HepG2 (cell line): ENCODE data around the gene BSN. TPM values are rescaled to one million over a fixed set of nuclear protein-coding genes. Genes with fewer than 3 reads are reported as not detected.

ENCODE experiments used
- CBX5 ChIP-seq: sonication (generic); formaldehyde crosslinking; IDR thresholded peaks from 2 replicates; pipeline ENCODE4 v1.4.0; 2020; ENCODE audit warnings: missing genetic modification reagents, borderline replicate concordance
- CREB1 ChIP-seq, 2 experiments: fragments of 450-650 bp in 1 of 2; IDR thresholded peaks; 2 replicates each; pipeline ENCODE4 v1.6.1; 2016 to 2017; ENCODE audit warnings: control low read depth in 1 of 2, mild to moderate bottlenecking in 1 of 2, missing compliant biosample characterization in 1 of 2, missing genetic modification characterization in 1 of 2
- ESRRA ChIP-seq: sonication (generic); formaldehyde crosslinking; IDR thresholded peaks from 2 replicates; pipeline ENCODE4 v1.5.1; 2020; ENCODE audit warnings: mild to moderate bottlenecking, low read depth, missing genetic modification reagents
- GABPA ChIP-seq, 2 experiments: IDR thresholded peaks; 2 replicates each; pipeline ENCODE4 v1.6.1; 2011 to 2016; ENCODE audit warnings: low read depth in 2 of 2, low read length in 1 of 2, missing biosample characterization in 1 of 2, missing genetic modification characterization in 1 of 2
- GATAD1 ChIP-seq: IDR thresholded peaks from 2 replicates; pipeline ENCODE4 v1.6.1; 2016; ENCODE audit warnings: missing genetic modification reagents, missing compliant biosample characterization
- HNF4G ChIP-seq, 2 experiments: sonication (generic) in 1 of 2; formaldehyde crosslinking in 1 of 2; IDR thresholded peaks; 2 replicates each; pipeline versions ENCODE4 v1.4.0 to v1.6.1; 2011 to 2020; ENCODE audit warnings: borderline replicate concordance in 2 of 2, low read depth in 2 of 2, mild to moderate bottlenecking in 2 of 2, low read length in 1 of 2, missing genetic modification reagents in 1 of 2, moderate library complexity in 1 of 2
- KLF6 ChIP-seq: IDR thresholded peaks from 2 replicates; pipeline ENCODE4 v1.8.0; 2016; ENCODE audit warnings: missing biosample characterization, missing genetic modification reagents
- MAF1 ChIP-seq: sonication (generic); formaldehyde crosslinking; IDR thresholded peaks from 2 replicates; pipeline ENCODE4 v1.5.0; 2020; ENCODE audit warnings: missing genetic modification reagents, borderline replicate concordance
- NCOR1 ChIP-seq: fragments of 200-600 bp; sonication (generic); IDR thresholded peaks from 2 replicates; pipeline ENCODE4 v1.7.0; 2017; ENCODE audit warnings: antibody characterized with exemption, low read length, borderline replicate concordance
- POLR2AphosphoS5 ChIP-seq: IDR thresholded peaks from 2 replicates; pipeline ENCODE4 v1.6.1; 2012; ENCODE audit warnings: low read depth, low read length
- PPARG ChIP-seq: conservative IDR thresholded peaks from 2 replicates; pipeline ENCODE4 v1.6.1; 2016; ENCODE audit warnings: missing biosample characterization, missing genetic modification reagents
- RFX3 ChIP-seq: IDR thresholded peaks from 2 replicates; pipeline ENCODE4 v1.6.1; 2016; ENCODE audit warnings: missing biosample characterization, missing genetic modification reagents
- THAP11 ChIP-seq: IDR thresholded peaks from 2 replicates; pipeline ENCODE4 v1.6.1; 2016; ENCODE audit warnings: missing biosample characterization, missing genetic modification reagents
- ZEB1 ChIP-seq: IDR thresholded peaks from 2 replicates; pipeline ENCODE4 v1.6.1; 2012; ENCODE audit warnings: mild to moderate bottlenecking, low read depth, inconsistent platforms; ENCODE audit not compliant: insufficient replicate concordance
- ZMYM4 ChIP-seq: sonication (generic); formaldehyde crosslinking; IDR thresholded peaks from 2 replicates; pipeline ENCODE4 v1.8.1; 2023; ENCODE audit warnings: mild to moderate bottlenecking, missing genetic modification reagents
- ZNF605 ChIP-seq: sonication (generic); formaldehyde crosslinking; IDR thresholded peaks from 2 replicates; pipeline ENCODE4 v1.8.0; 2022; ENCODE audit warnings: mild to moderate bottlenecking, missing genetic modification reagents
- ZNF614 ChIP-seq: IDR thresholded peaks from 2 replicates; pipeline ENCODE4 v1.6.1; 2018; ENCODE audit warnings: missing biosample characterization, missing genetic modification reagents, inconsistent platforms, borderline replicate concordance
- ZNF788 ChIP-seq: sonication (generic); formaldehyde crosslinking; IDR thresholded peaks from 2 replicates; pipeline ENCODE4 v1.5.0; 2020; ENCODE audit warnings: mild to moderate bottlenecking, missing genetic modification reagents, borderline replicate concordance
- polyA plus RNA-seq, 8 experiments: library from polyadenylated mRNA; depleted of rRNA in 3 of 8; stranded (reverse) in 7 of 8; unstranded in 1 of 8; fragments of >200 nt; fragmentation: Illumina TruSeq in 4 of 8; extraction: Trizol in 4 of 8; gene quantifications; 2 replicates each; pipeline versions ENCODE4 v1.2.1 to v1.2.3, GENCODE V29; 2011 to 2016; ENCODE audit warnings: low read depth in 4 of 8, missing spikeins in 1 of 8, mixed read lengths in 1 of 8; ENCODE audit not compliant: insufficient read depth in 1 of 8
- total RNA-seq, 5 experiments: library from RNA; depleted of rRNA; stranded (reverse); fragments of >200 nt; fragmentation: Illumina TruSeq; extraction: Trizol; gene quantifications; 2 replicates each; pipeline ENCODE4 v1.2.3, GENCODE V29; 2016; ENCODE audit warnings: low read depth in 1 of 5
- TF ChIP-seq, protein P1 (sequence below): sonication (generic); formaldehyde crosslinking; IDR thresholded peaks from 2 replicates; pipeline ENCODE4 v1.4.0; 2020; ENCODE audit warnings: missing genetic modification reagents; ENCODE audit errors: not compliant biosample characterization
- TF ChIP-seq, protein P2 (sequence below): sonication (generic); formaldehyde crosslinking; IDR thresholded peaks from 2 replicates; pipeline ENCODE4 v1.8.0; 2022; ENCODE audit warnings: mild to moderate bottlenecking, missing genetic modification reagents
- TF ChIP-seq, protein P3 (sequence below): sonication (generic); formaldehyde crosslinking; IDR thresholded peaks from 2 replicates; pipeline ENCODE4 v1.4.0; 2020; ENCODE audit warnings: missing genetic modification reagents, borderline replicate concordance

The BSN gene
- total and polyA plus RNA-seq, 2 of the 13 experiments (the other 11 are each of a cell fraction or from before 2014, with no cell fraction given), result 0.42 to 0.86 TPM

DNA sequence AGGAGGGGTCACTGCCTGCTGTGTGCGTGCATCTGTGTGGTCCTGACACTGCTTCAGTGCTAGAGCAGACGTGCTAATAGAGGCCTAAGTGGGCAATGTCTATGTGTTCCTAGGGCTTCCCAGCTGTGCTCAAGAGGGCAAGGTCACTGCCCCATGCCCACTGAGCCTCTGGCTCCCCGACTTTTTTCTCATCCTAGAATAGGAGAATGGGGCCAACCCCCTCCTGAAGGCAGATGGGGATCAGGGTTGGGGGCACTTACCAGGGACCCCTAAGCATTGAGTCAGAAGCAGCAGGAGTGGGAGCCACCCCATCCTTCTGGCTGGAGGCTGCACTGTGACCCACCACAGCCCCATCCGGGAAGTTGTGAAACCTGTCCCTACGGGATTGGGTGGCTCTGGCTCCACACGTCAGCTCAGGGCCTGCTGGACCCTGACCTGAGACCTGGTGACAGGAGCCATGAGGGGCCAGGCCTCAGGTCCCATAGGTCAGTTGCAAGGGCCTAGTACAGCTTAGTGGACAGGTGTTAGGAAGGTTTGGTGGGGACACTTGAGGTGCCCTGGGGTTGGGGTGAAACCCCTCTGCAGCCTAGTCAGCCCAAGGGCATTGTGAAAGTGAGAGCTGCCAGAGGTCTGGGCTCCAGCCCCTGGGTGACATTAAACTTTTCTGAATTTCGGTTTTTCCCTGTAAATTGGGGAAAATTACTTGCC is 134.2 kb downstream of the BSN start (continued):
- TF ChIP-seq PPARG (CRISPR knock-in tag) (peak; percentile 43; the same call in 1 of the 2 replicates), GABPA (IDR thresholded peaks at IDR 0.05; ENCODE audit: low read depth, low read length) (peak; percentile 36; the same call in 1 of the 2 replicates), GABPA (CRISPR knock-in tag; IDR thresholded peaks at IDR 0.05; ENCODE audit: low read depth) (peak; percentile 73), ZNF788 (CRISPR knock-in tag) (peak; percentile 42; the same call in 1 of the 2 replicates), ESRRA (CRISPR knock-in tag) (peak; percentile 65), ZMYM4 (CRISPR knock-in tag) (0 out of 2 replicates have a peak, but pooled peaks have one; percentile 42), MAF1 (CRISPR knock-in tag) (0 out of 2 replicates have a peak, but pooled peaks have one; percentile 39), GATAD1 (peak; percentile 72), ZEB1 (peak; percentile 40), ZNF605 (CRISPR knock-in tag) (peak; percentile 57), KLF6 (peak; percentile 71), ZNF614 (CRISPR knock-in tag) (peak; percentile 65), HNF4G (IDR thresholded peaks at IDR 0.05; ENCODE audit: borderline replicate concordance, low read depth, low read length) (peak; percentile 50), HNF4G (CRISPR knock-in tag; IDR thresholded peaks at IDR 0.05; ENCODE audit: borderline replicate concordance, low read depth) (peak; percentile 44; the same call in 1 of the 2 replicates), POLR2AphosphoS5 (peak; percentile 89), RFX3 (0 out of 2 replicates have a peak, but pooled peaks have one; percentile 6), CBX5 (CRISPR knock-in tag) (peak; percentile 58; the same call in 1 of the 2 replicates), THAP11 (peak; percentile 66), CREB1 (IDR thresholded peaks at IDR 0.05) (peak; percentile 36; the same call in 1 of the 2 replicates), CREB1 (CRISPR knock-in tag; IDR thresholded peaks at IDR 0.05) (peak; percentile 63), NCOR1 (peak; percentile 43; the same call in 1 of the 2 replicates)
- TF ChIP-seq, protein P1, sequence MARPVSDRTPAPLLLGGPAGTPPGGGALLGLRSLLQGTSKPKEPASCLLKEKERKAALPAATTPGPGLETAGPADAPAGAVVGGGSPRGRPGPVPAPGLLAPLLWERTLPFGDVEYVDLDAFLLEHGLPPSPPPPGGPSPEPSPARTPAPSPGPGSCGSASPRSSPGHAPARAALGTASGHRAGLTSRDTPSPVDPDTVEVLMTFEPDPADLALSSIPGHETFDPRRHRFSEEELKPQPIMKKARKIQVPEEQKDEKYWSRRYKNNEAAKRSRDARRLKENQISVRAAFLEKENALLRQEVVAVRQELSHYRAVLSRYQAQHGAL (CRISPR knock-in tag), result peak; percentile 48
- TF ChIP-seq, protein P2, sequence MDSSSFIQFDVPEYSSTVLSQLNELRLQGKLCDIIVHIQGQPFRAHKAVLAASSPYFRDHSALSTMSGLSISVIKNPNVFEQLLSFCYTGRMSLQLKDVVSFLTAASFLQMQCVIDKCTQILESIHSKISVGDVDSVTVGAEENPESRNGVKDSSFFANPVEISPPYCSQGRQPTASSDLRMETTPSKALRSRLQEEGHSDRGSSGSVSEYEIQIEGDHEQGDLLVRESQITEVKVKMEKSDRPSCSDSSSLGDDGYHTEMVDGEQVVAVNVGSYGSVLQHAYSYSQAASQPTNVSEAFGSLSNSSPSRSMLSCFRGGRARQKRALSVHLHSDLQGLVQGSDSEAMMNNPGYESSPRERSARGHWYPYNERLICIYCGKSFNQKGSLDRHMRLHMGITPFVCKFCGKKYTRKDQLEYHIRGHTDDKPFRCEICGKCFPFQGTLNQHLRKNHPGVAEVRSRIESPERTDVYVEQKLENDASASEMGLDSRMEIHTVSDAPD, result 0 out of 2 replicates have a peak, but pooled peaks have one; percentile 29
- TF ChIP-seq, protein P3, sequence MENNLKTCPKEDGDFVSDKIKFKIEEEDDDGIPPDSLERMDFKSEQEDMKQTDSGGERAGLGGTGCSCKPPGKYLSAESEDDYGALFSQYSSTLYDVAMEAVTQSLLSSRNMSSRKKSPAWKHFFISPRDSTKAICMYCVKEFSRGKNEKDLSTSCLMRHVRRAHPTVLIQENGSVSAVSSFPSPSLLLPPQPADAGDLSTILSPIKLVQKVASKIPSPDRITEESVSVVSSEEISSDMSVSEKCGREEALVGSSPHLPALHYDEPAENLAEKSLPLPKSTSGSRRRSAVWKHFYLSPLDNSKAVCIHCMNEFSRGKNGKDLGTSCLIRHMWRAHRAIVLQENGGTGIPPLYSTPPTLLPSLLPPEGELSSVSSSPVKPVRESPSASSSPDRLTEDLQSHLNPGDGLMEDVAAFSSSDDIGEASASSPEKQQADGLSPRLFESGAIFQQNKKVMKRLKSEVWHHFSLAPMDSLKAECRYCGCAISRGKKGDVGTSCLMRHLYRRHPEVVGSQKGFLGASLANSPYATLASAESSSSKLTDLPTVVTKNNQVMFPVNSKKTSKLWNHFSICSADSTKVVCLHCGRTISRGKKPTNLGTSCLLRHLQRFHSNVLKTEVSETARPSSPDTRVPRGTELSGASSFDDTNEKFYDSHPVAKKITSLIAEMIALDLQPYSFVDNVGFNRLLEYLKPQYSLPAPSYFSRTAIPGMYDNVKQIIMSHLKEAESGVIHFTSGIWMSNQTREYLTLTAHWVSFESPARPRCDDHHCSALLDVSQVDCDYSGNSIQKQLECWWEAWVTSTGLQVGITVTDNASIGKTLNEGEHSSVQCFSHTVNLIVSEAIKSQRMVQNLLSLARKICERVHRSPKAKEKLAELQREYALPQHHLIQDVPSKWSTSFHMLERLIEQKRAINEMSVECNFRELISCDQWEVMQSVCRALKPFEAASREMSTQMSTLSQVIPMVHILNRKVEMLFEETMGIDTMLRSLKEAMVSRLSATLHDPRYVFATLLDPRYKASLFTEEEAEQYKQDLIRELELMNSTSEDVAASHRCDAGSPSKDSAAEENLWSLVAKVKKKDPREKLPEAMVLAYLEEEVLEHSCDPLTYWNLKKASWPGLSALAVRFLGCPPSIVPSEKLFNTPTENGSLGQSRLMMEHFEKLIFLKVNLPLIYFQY (CRISPR knock-in tag), result 0 out of 2 replicates have a peak, but pooled peaks have one; percentile 16
